ENCODE data around the gene TIMM22.

TIMM22 gene

GRCh38 chr17:1022278-1023024 lies 25.5 kb downstream of the TIMM22 start:
- DNase-seq (ENCODE audit: low read depth), result no peak

DNA sequence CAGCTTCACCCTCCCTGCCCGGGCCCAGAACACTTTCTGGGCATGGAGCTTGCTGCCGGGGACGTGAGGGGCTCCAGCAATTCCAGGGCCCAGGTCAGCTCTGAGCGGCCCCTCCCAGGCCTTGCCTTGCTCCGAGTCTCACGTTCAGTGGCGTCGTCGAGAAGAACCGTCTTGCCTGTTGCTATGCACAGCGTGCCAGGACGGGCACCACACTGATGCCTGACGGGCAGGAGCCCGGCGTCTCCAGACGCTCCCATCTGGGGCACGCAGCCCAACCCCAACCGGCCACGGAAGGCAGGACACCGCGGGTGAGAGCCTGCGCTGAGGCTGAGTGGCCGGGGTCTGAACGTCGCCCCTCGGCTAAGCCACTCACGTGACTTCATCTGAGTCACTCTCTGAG lies 27.1 kb downstream of the TIMM22 start:
- DNase-seq (ENCODE audit: low read depth), result no peak

DNA sequence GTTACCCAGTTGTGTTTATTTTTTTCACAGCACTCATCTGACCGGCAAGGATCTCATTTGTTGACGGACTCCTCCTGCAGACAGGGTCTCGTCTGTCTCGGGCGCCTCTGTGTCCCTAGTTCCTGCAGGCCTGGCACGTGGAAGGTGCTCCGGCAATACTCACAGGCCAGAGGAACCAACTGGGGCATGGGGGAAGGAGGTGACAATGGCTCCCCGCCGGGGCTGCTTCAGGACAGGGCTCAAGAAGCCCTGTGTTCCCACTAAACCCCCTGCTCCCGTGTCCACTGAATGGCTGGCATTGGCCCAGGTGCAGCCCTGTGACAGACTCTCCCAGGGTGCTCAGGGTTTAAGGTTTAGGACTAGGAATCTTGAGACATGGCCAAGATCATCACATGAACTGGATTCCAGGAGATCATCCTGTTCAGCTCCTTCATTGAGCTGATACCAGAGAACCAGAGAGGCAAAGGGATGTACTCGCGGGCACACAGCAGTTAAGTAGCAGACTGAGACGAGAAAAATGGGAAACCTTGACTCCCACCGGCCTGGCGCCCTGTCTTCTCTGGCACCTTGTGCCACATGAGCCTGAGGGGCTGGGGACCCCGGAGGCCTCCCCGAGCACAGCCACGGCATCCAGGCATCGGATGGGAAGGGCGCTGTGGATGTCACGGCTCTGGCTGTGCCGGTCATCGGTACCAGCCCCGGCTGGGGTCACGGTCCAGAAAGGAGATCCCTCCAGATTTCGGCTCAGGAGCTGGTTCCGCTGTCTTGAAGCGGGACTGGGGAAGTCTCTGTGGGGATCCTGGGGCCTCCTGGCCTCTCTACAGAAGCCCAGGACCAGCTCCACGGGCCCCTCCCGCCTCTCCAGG lies 29.0 kb downstream of the TIMM22 start:
- no peak for DNase-seq (ENCODE audit: low read depth)

GRCh38 chr17:1026599-1026975 lies 29.7 kb downstream of the TIMM22 start:
- DNase-seq (ENCODE audit: low read depth), result no peak

GRCh38 chr17:1027044-1027443 lies 30.1 kb downstream of the TIMM22 start:
- no peak for DNase-seq (ENCODE audit: low read depth)

GRCh38 chr17:1029196-1029921 lies 32.4 kb downstream of the TIMM22 start:
- DNase-seq (ENCODE audit: low read depth), result no peak

DNA sequence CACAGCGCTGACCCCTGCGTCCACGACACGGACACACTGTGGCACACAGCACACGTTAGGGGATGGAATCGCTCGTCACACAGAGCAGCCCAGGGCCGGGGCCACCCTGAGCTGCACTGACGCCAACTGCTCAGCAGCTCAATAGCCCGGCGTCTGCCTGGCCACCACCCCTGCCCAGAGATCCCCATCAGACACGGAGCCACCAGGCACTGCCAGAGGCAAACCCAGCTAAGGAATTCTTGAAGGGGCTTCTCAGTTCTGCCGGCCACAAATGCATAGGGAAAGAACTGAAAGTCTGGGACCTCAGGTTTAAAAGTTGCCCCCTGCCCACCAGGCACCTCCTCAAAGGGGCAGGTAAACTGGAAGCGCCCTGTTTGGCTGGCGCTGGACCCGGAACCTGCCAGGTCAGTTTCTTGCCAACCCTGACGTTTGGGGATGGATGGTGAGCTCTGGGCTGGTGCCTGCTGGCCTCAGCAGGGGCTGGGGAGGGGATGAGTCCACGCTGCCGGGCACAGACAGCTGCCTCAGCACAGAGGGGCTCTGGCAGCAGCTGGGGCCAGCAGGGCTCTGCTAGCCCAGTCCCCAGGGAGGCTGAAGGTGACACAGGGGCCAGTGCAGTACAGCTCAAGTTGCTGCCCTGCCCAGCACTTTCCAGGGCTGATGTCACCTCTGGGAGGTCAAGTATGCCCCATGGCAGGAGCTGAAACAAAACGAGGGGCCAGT lies 33.2 kb downstream of the TIMM22 start:
- DNase-seq (ENCODE audit: low read depth), result no peak

GRCh38 chr17:1030684-1031532 lies 34.0 kb downstream of the TIMM22 start:
- DNase-seq (ENCODE audit: low read depth), result no peak

DNA sequence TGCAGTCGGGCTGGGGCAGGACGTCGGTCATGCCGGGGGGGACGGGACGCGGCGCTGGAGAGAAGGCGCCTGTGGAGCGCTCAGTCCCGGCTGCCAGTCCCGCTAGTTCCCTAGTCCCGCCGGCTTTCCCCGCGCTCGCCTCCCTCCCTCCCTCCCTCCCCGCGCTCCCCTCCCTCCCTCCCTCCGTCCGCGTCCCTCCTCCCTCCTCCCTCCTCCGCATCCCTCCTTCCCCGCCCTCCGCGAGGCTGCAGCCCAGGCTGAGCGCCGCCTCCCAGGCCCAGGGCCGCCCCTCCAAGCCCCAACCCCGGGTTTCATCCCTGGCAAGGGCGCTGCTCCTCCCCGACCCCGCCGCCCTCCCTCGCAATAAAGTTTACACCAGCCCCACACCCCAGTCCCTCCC lies 34.8 kb downstream of the TIMM22 start:
- no peak for DNase-seq (ENCODE audit: low read depth)

GRCh38 chr17:1032391-1032790 lies 35.5 kb downstream of the TIMM22 start:
- no peak for DNase-seq (ENCODE audit: low read depth)

DNA sequence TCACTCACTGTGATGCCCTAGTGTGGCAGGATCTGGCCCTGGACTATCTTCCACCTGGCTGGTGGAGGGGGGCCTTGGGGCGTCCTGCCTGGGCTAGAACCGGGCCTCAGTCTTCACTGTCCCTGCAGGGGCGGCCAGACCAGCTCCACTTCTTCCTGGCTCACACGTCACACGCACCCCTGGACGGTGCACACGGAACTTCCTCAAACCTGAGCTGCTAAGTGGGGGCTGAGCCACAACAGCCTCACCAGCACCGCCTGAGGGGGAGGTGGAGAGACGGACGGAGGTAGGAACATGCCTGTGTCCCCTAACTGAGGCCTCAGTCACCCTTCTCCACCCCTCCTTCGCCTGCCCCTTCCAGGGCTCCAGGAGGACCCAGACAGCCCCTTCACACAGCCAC lies 36.6 kb downstream of the TIMM22 start:
- DNase-seq (ENCODE audit: low read depth), result no peak

- no peak for DNase-seq (ENCODE audit: low read depth)
Measured at GRCh38 chr17:1034652-1035210, 37.8 kb downstream of the TIMM22 start.

- DNase-seq (ENCODE audit: low read depth), result no peak
Measured at GRCh38 chr17:1035546-1036170, 38.7 kb downstream of the TIMM22 start.

DNA sequence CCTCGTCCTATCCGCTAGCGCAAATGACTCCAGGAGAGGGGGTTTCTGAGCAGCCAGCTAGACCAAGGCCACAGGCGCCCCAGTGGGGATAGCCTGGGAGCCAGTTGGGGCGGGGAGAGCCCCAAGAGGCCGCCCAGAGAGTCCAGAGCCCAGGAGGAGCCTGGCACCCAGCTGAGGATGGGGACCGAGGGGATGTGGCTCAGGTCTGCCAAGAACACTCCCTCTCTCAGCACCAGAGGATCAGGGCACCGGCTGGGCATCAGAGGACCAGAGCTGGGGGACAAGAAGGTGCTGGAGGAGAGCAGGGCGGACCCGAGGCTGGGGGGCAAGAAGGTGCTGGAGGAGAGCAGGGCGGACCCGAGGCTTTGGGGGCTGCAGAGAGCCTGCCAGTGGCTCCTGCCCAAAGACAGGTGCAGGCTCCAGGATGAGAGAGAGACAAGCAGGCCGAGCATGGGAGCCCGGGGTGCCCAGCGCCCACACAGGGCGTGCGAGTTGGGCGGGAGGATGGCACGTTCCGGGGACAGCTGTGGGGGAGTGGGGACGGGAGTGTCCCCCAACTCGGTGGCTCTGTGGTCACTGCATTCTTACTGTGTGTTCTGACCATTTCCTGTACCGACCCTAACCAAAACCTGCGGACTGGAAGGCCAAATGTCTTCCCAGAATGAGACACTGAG lies 39.4 kb downstream of the TIMM22 start:
- no peak for DNase-seq (ENCODE audit: low read depth)

- DNase-seq (ENCODE audit: low read depth), result no peak
Measured at GRCh38 chr17:1036845-1037237, 39.9 kb downstream of the TIMM22 start.

DNA sequence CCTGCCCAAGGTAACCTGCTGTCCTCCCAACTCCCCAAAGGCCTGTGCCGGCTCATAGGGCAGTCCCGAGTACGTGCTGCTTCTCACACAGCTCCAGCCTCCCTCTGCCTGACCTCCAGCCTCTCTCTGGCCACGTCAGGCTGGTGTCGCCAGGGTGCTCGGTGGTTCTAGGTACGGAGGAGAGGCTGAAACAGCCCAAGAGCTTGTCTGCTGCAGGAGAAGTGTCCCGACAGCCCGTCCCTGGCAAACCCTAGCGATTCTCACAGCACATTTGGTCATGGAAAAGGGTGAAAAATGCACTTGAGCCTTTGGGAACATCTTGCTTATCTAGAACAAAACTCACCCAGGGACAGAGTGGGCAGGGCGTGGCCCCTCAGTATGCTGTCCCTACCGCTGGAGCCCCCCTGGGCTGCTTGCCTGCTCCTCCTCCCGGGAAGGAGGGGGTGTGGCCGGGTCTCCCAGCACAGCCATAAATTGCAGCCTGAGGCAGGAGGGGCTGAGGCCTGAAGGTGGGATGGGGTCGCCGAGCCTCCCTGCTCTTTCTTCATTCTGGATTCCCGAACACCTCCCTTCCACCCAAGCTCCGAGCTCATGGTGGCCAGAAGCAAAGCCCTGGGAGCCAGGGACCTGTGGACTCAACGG lies 40.4 kb downstream of the TIMM22 start:
- no peak for DNase-seq (ENCODE audit: low read depth)

DNA sequence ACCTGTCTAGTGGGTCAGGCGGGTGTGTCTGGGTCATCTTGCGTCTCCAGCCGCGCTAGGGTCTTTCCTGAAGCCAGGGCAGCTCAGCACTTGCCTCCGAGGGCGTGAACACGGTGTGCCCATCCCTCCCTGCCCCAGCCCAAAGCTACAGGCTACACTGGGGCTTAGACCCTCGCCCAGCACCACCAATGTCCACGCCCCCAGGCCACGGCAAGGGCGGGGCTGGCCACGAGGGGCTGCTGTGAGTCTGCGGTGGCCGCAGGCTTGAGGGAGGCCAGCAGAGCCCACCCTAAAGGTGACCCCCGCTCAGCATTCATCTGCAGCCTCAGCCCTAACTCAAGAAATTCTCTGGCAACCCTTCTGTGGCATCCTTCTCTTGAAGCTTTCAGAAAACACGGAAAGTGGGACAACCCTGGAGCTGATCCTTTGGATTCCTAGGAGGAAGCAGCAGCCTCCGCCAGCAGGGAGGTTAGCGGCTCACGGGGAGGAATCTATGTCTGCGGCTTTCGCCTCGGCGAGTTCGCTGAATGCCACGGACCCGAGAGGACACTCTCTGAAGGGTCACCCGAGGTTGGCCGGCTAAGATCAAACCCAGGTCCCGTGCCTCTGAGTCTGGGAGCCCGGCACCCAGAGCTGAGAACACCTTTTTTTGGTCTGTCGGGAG lies 41.7 kb downstream of the TIMM22 start:
- DNase-seq (ENCODE audit: low read depth), result no peak

- DNase-seq (ENCODE audit: low read depth), result no peak
Measured at GRCh38 chr17:1039123-1039507, 42.2 kb downstream of the TIMM22 start.

Data from activated T-helper 9 cell treated with anti-CD3 and anti-CD28 coated beads, Interleukin-2, amount 50 U/mL, for 16 hours (primary cell).